ENCODE results near the gene ZNF362. TPM values are rescaled to one million over a fixed set of nuclear protein-coding genes. Genes with fewer than 3 reads are reported as not detected.

Gene ZNF362
- total and polyA plus RNA-seq, 2 of the 13 experiments (the other 11 are each of a cell fraction or from before 2014, with no cell fraction given): 8.3 to 14.2 TPM

DNA sequence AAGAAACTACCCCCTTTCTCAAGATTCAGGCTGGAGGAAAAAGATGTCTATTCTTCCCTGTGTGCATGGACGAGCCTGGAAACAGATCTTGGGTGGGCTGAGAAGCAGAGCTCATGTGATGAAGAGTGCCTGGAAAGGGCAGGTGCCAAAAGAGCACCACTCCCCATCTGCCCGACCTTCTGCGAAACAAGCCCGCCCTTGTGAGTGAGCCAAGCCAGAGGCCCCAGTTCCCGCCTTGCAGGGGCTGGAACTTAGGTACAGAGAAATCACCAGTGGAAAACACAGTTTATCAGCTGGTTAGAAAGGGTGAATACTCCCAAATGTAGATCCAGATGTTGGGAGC is 91.3 kb downstream of the ZNF362 start (continued):
- TF ChIP-seq ZSCAN29 (CRISPR knock-in tag; conservative IDR thresholded peaks at IDR 0.05) (no peak), ZNF331 (CRISPR knock-in tag; IDR thresholded peaks at IDR 0.05) (0 out of 2 replicates have a peak, but pooled peaks have one; percentile 11), CC2D1A (CRISPR knock-in tag; IDR thresholded peaks at IDR 0.05) (no peak), ARHGAP35 (CRISPR knock-in tag; IDR thresholded peaks at IDR 0.05; ENCODE audit: borderline replicate concordance) (no peak), SMC3 (IDR thresholded peaks at IDR 0.05; ENCODE audit: low read length) (no peak), MIER2 (CRISPR knock-in tag; IDR thresholded peaks at IDR 0.05) (no peak), SMAD3 (CRISPR knock-in tag; IDR thresholded peaks at IDR 0.05) (no peak), TAF15 (IDR thresholded peaks at IDR 0.05; ENCODE audit: low read depth, low read length, poor library complexity, severe bottlenecking) (no peak), ZNF232 (CRISPR knock-in tag; IDR thresholded peaks at IDR 0.05; ENCODE audit: borderline replicate concordance) (no peak), ZKSCAN8 (CRISPR knock-in tag; IDR thresholded peaks at IDR 0.05; ENCODE audit: borderline replicate concordance) (no peak), TFDP2 (CRISPR knock-in tag; IDR thresholded peaks at IDR 0.05) (peak; percentile 61), MED8 (CRISPR knock-in tag; IDR thresholded peaks at IDR 0.05; ENCODE audit: insufficient replicate concordance) (no peak), MTA1 (CRISPR knock-in tag; IDR thresholded peaks at IDR 0.05; ENCODE audit: borderline replicate concordance) (0 out of 2 replicates have a peak, but pooled peaks have one; percentile 8), ZNF740 (CRISPR knock-in tag; IDR thresholded peaks at IDR 0.05) (no peak), ZNF766 (CRISPR knock-in tag; IDR thresholded peaks at IDR 0.05; ENCODE audit: borderline replicate concordance) (no peak), SIN3B (IDR thresholded peaks at IDR 0.05; ENCODE audit: low read length) (no peak), AHDC1 (CRISPR knock-in tag; IDR thresholded peaks at IDR 0.05; ENCODE audit: borderline replicate concordance) (no peak)
- TF ChIP-seq, protein P1, sequence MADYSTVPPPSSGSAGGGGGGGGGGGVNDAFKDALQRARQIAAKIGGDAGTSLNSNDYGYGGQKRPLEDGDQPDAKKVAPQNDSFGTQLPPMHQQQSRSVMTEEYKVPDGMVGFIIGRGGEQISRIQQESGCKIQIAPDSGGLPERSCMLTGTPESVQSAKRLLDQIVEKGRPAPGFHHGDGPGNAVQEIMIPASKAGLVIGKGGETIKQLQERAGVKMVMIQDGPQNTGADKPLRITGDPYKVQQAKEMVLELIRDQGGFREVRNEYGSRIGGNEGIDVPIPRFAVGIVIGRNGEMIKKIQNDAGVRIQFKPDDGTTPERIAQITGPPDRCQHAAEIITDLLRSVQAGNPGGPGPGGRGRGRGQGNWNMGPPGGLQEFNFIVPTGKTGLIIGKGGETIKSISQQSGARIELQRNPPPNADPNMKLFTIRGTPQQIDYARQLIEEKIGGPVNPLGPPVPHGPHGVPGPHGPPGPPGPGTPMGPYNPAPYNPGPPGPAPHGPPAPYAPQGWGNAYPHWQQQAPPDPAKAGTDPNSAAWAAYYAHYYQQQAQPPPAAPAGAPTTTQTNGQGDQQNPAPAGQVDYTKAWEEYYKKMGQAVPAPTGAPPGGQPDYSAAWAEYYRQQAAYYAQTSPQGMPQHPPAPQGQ (CRISPR knock-in tag; IDR thresholded peaks at IDR 0.05; ENCODE audit: borderline replicate concordance): no peak
- TF ChIP-seq, protein P2, sequence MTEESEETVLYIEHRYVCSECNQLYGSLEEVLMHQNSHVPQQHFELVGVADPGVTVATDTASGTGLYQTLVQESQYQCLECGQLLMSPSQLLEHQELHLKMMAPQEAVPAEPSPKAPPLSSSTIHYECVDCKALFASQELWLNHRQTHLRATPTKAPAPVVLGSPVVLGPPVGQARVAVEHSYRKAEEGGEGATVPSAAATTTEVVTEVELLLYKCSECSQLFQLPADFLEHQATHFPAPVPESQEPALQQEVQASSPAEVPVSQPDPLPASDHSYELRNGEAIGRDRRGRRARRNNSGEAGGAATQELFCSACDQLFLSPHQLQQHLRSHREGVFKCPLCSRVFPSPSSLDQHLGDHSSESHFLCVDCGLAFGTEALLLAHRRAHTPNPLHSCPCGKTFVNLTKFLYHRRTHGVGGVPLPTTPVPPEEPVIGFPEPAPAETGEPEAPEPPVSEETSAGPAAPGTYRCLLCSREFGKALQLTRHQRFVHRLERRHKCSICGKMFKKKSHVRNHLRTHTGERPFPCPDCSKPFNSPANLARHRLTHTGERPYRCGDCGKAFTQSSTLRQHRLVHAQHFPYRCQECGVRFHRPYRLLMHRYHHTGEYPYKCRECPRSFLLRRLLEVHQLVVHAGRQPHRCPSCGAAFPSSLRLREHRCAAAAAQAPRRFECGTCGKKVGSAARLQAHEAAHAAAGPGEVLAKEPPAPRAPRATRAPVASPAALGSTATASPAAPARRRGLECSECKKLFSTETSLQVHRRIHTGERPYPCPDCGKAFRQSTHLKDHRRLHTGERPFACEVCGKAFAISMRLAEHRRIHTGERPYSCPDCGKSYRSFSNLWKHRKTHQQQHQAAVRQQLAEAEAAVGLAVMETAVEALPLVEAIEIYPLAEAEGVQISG (CRISPR knock-in tag; IDR thresholded peaks at IDR 0.05): no peak

Measured in HepG2 (cell line).